Measurements from ENCODE around the gene ANKRD13B.

Gene ANKRD13B

GRCh38 chr17:29594519-29595090 is 1.7 kb downstream of the ANKRD13B start:
- no peak for TF ChIP-seq CREB1 (IDR thresholded peaks at IDR 0.05; ENCODE audit: low read depth)
- no peak for TF ChIP-seq MAX (IDR thresholded peaks at IDR 0.05)
- no peak for TF ChIP-seq TCF12 (IDR thresholded peaks at IDR 0.05; ENCODE audit: low read depth)

- TF ChIP-seq YY1 (IDR thresholded peaks at IDR 0.05; ENCODE audit: low read depth) (no peak), REST (IDR thresholded peaks at IDR 0.05; ENCODE audit: low read depth) (no peak)
Measured at GRCh38 chr17:29595107-29595942, 2.4 kb downstream of the ANKRD13B start.

- TF ChIP-seq TAF1 (IDR thresholded peaks at IDR 0.05; ENCODE audit: low read depth) (no peak), EP300 (IDR thresholded peaks at IDR 0.05; ENCODE audit: borderline replicate concordance) (no peak), RAD21 (IDR thresholded peaks at IDR 0.05; ENCODE audit: low read depth) (no peak), YY1 (IDR thresholded peaks at IDR 0.05; ENCODE audit: low read depth) (no peak), REST (IDR thresholded peaks at IDR 0.05; ENCODE audit: low read depth) (no peak), TEAD4 (IDR thresholded peaks at IDR 0.05) (no peak), EGR1 (IDR thresholded peaks at IDR 0.05) (no peak), TCF12 (IDR thresholded peaks at IDR 0.05; ENCODE audit: low read depth) (no peak), USF1 (IDR thresholded peaks at IDR 0.05) (no peak), MAX (IDR thresholded peaks at IDR 0.05) (no peak), CEBPB (IDR thresholded peaks at IDR 0.05) (no peak), CREB1 (IDR thresholded peaks at IDR 0.05; ENCODE audit: low read depth) (no peak), ZBTB7A (IDR thresholded peaks at IDR 0.05; ENCODE audit: low read depth) (no peak), NFIC (IDR thresholded peaks at IDR 0.05) (no peak), FOXM1 (IDR thresholded peaks at IDR 0.05; ENCODE audit: borderline replicate concordance, low read depth) (no peak)
Measured at GRCh38 chr17:29595943-29596774, 3.2 kb downstream of the ANKRD13B start.

GRCh38 chr17:29596811-29597210 is 3.9 kb downstream of the ANKRD13B start:
- TF ChIP-seq USF1 (IDR thresholded peaks at IDR 0.05), result no peak
- no peak for TF ChIP-seq REST (IDR thresholded peaks at IDR 0.05; ENCODE audit: low read depth)
- no peak for TF ChIP-seq YY1 (IDR thresholded peaks at IDR 0.05; ENCODE audit: low read depth)
- TF ChIP-seq CREB1 (IDR thresholded peaks at IDR 0.05; ENCODE audit: low read depth), result no peak
- no peak for TF ChIP-seq TEAD4 (IDR thresholded peaks at IDR 0.05)
- TF ChIP-seq MAX (IDR thresholded peaks at IDR 0.05), result no peak
- TF ChIP-seq TCF12 (IDR thresholded peaks at IDR 0.05; ENCODE audit: low read depth), result no peak
- TF ChIP-seq RAD21 (IDR thresholded peaks at IDR 0.05; ENCODE audit: low read depth), result no peak
- TF ChIP-seq EGR1 (IDR thresholded peaks at IDR 0.05), result no peak
- TF ChIP-seq EP300 (IDR thresholded peaks at IDR 0.05; ENCODE audit: borderline replicate concordance), result no peak
- TF ChIP-seq ZBTB7A (IDR thresholded peaks at IDR 0.05; ENCODE audit: low read depth), result no peak
- no peak for TF ChIP-seq FOXM1 (IDR thresholded peaks at IDR 0.05; ENCODE audit: borderline replicate concordance, low read depth)
- TF ChIP-seq TAF1 (IDR thresholded peaks at IDR 0.05; ENCODE audit: low read depth), result no peak
- TF ChIP-seq NFIC (IDR thresholded peaks at IDR 0.05), result no peak
- TF ChIP-seq CEBPB (IDR thresholded peaks at IDR 0.05), result no peak

Measured in Ishikawa (cell line).